ENCODE measurements around the gene RPS6KB1.

Gene RPS6KB1

GRCh38 chr17:59884861-59885260 lies 8.1 kb upstream of the RPS6KB1 start:
- H3F3A ChIP-seq (ENCODE audit: control insufficient read depth, insufficient read depth) = no peaks in the 10 kb centered on the region
- TF ChIP-seq EZH2phosphoT487 (IDR thresholded peaks at IDR 0.05; ENCODE audit: borderline replicate concordance, low read length) (no peak), CTCF (IDR thresholded peaks at IDR 0.05; ENCODE audit: low read depth, low read length, poor library complexity, severe bottlenecking) (no peak)
- no peaks in the 10 kb centered on the region for H3K9me3 ChIP-seq (ENCODE audit: control insufficient read depth, insufficient read depth, low read length)
- no peaks in the 10 kb centered on the region for H3K9me2 ChIP-seq (replicated peaks; ENCODE audit: control insufficient read depth, low read length)
- no peak overlapping the region for H3K4me3 ChIP-seq (ENCODE audit: low read length)
- H3K27ac ChIP-seq (ENCODE audit: low read depth, low read length) = no peak overlapping the region
- H3K4me1 ChIP-seq (ENCODE audit: control insufficient read depth, low read length) = no peaks in the 10 kb centered on the region
- H3K36me3 ChIP-seq (ENCODE audit: control insufficient read depth, low read length) = peaks cover 33% of the 10 kb centered on the region
- no peak overlapping the region for H3K4me2 ChIP-seq (ENCODE audit: low read length)
- no peaks in the 10 kb centered on the region for H3K27me3 ChIP-seq (ENCODE audit: control insufficient read depth, low read length)
- H3K79me2 ChIP-seq (ENCODE audit: control insufficient read depth, low read length) = no peaks in the 10 kb centered on the region
- H4K20me1 ChIP-seq (ENCODE audit: control insufficient read depth, insufficient read depth, low read depth, low read length) = no peaks in the 10 kb centered on the region

- Histone ChIP-seq H3K4me1 (ENCODE audit: control insufficient read depth, low read length) (peaks cover 7% of the 10 kb centered on the region), H3K79me2 (ENCODE audit: control insufficient read depth, low read length) (peaks cover 26% of the 10 kb centered on the region), H3K9me2 (replicated peaks; ENCODE audit: control insufficient read depth, low read length) (no peaks in the 10 kb centered on the region), H4K20me1 (ENCODE audit: control insufficient read depth, insufficient read depth, low read depth, low read length) (no peaks in the 10 kb centered on the region), H3K27ac (ENCODE audit: low read depth, low read length) (no peak overlapping the region), H3K9me3 (ENCODE audit: control insufficient read depth, insufficient read depth, low read length) (no peaks in the 10 kb centered on the region), H3K36me3 (ENCODE audit: control insufficient read depth, low read length) (peaks cover 31% of the 10 kb centered on the region), H3K4me2 (ENCODE audit: low read length) (no peak overlapping the region), H3K4me3 (ENCODE audit: low read length) (no peak overlapping the region), H3K27me3 (ENCODE audit: control insufficient read depth, low read length) (no peaks in the 10 kb centered on the region), H3F3A (ENCODE audit: control insufficient read depth, insufficient read depth) (no peaks in the 10 kb centered on the region)
- TF ChIP-seq EZH2phosphoT487 (IDR thresholded peaks at IDR 0.05; ENCODE audit: borderline replicate concordance, low read length) (no peak), CTCF (IDR thresholded peaks at IDR 0.05; ENCODE audit: low read depth, low read length, poor library complexity, severe bottlenecking) (no peak)
These were observed 4.7 kb upstream of the RPS6KB1 start for GRCh38 chr17:59888145-59888750.

GRCh38 chr17:59890720-59891119 lies 2.2 kb upstream of the RPS6KB1 start:
- H3K36me3 ChIP-seq (ENCODE audit: control insufficient read depth, low read length) = peaks cover 16% of the 10 kb centered on the region

More at GRCh38 chr17:59890720-59891119, 2.2 kb upstream of the RPS6KB1 start:
- TF ChIP-seq CTCF (IDR thresholded peaks at IDR 0.05; ENCODE audit: low read depth, low read length, poor library complexity, severe bottlenecking) = no peak
- TF ChIP-seq EZH2phosphoT487 (IDR thresholded peaks at IDR 0.05; ENCODE audit: borderline replicate concordance, low read length) = no peak
- Histone ChIP-seq H3K4me2 (ENCODE audit: low read length) (no peak overlapping the region), H3K27ac (ENCODE audit: low read depth, low read length) (no peak overlapping the region), H3K4me1 (ENCODE audit: control insufficient read depth, low read length) (peaks cover 16% of the 10 kb centered on the region), H3K4me3 (ENCODE audit: low read length) (no peak overlapping the region), H3F3A (ENCODE audit: control insufficient read depth, insufficient read depth) (no peaks in the 10 kb centered on the region), H3K9me2 (replicated peaks; ENCODE audit: control insufficient read depth, low read length) (no peaks in the 10 kb centered on the region), H3K79me2 (ENCODE audit: control insufficient read depth, low read length) (peaks cover 51% of the 10 kb centered on the region), H4K20me1 (ENCODE audit: control insufficient read depth, insufficient read depth, low read depth, low read length) (peaks cover 7% of the 10 kb centered on the region; the same call in 1 of the 2 replicates), H3K9me3 (ENCODE audit: control insufficient read depth, insufficient read depth, low read length) (no peaks in the 10 kb centered on the region), H3K27me3 (ENCODE audit: control insufficient read depth, low read length) (no peaks in the 10 kb centered on the region)

All from DOHH2 (cell line).